OCI-LY7 (cell line): ENCODE measurements around the gene SIK1.
"Not testable (repeated sequence)": the region's sequence is repeated elsewhere in the genome, so short reads cannot be mapped to it uniquely, and the experiment has no call there.

ENCODE experiments used
- CTCF ChIP-seq: fragments of 200-600 bp; sonication (generic); conservative IDR thresholded peaks from 2 replicates; pipeline ENCODE4 v1.5.1; 2014; ENCODE audit warnings: mild to moderate bottlenecking, antibody characterized with exemption, low read length, moderate library complexity, mixed read lengths
- EZH2phosphoT487 ChIP-seq: fragments of 200-600 bp; sonication (generic); IDR thresholded peaks from 2 replicates; pipeline ENCODE4 v1.6.1; 2018; ENCODE audit warnings: low read depth, borderline replicate concordance, mild to moderate bottlenecking, mixed run types, antibody characterized with exemption, low read length, moderate library complexity, mixed read lengths

GRCh38 chr21:43462932-43463331, 36.0 kb upstream of the SIK1 start:
- not testable (repeated sequence) for TF ChIP-seq CTCF, EZH2phosphoT487
